HL-60/S4 treated with retinoic acid at 250 ng/mL for 4 days and 3 days (cell line): ENCODE data around the gene HOXD8.

ENCODE experiments used
- in situ Hi-C: fragments of 300-500 bp; cut with MboI; formaldehyde crosslinking; loops from 2 replicates; pipeline ENCODE4 v1.7.0; 2022; ENCODE audit warnings: low sequenced_read_pairs

The HOXD8 gene

GRCh38 chr2:176128982-176129796, at the start of gene HOXD8:
TSS of gene HOXD8 (plus strand) at chr2:176129705. CDS start at chr2:176130367, 662 bp downstream.
- in situ Hi-C loops, result loop anchor here (25.0 kb wide), 3 partner anchors 333 to 1008 kb away; no protein-coding TSS in a partner anchor

- in situ Hi-C loops, result loop anchor here (25.0 kb wide), 2 partner anchors 393 to 718 kb away; no protein-coding TSS in a partner anchor
These were observed 49.5 kb upstream of the HOXD8 start for GRCh38 chr2:176079831-176080539.

- in situ Hi-C loops, result loop anchor here (25.0 kb wide), 2 partner anchors 393 to 718 kb away; no protein-coding TSS in a partner anchor
These were observed 48.7 kb upstream of the HOXD8 start for GRCh38 chr2:176080540-176081375.

DNA sequence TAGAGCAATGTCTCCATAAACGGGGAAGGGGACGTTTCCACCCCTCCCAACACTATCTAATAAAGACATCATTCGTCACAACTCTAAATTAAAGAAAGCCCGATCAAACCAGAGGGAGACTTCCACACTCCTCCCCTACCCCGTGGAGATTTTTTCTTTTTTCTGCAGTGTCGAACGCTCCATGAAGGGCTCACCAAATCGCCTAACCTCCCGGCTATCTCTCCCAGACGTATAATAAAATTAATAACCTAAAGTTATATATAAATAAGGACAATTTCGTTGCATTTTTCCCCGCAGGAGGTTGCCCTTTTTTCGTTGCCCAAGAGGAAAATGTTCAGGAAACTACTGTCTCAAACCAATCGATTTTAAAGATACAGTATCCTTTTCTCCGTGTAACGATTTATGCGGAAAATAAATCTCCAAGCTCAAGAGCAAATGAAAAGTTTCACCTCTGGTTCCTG, 48.1 kb upstream of the HOXD8 start:
- in situ Hi-C loops, result loop anchor here (25.0 kb wide), 2 partner anchors 394 to 719 kb away; no protein-coding TSS in a partner anchor

- in situ Hi-C loops, result loop anchor here (25.0 kb wide), 2 partner anchors 395 to 720 kb away; no protein-coding TSS in a partner anchor
These were observed 47.5 kb upstream of the HOXD8 start for GRCh38 chr2:176081837-176082524.

- in situ Hi-C loops, result loop anchor here (25.0 kb wide), 2 partner anchors 395 to 720 kb away; no protein-coding TSS in a partner anchor
These were observed 47.0 kb upstream of the HOXD8 start for GRCh38 chr2:176082525-176082823.

DNA sequence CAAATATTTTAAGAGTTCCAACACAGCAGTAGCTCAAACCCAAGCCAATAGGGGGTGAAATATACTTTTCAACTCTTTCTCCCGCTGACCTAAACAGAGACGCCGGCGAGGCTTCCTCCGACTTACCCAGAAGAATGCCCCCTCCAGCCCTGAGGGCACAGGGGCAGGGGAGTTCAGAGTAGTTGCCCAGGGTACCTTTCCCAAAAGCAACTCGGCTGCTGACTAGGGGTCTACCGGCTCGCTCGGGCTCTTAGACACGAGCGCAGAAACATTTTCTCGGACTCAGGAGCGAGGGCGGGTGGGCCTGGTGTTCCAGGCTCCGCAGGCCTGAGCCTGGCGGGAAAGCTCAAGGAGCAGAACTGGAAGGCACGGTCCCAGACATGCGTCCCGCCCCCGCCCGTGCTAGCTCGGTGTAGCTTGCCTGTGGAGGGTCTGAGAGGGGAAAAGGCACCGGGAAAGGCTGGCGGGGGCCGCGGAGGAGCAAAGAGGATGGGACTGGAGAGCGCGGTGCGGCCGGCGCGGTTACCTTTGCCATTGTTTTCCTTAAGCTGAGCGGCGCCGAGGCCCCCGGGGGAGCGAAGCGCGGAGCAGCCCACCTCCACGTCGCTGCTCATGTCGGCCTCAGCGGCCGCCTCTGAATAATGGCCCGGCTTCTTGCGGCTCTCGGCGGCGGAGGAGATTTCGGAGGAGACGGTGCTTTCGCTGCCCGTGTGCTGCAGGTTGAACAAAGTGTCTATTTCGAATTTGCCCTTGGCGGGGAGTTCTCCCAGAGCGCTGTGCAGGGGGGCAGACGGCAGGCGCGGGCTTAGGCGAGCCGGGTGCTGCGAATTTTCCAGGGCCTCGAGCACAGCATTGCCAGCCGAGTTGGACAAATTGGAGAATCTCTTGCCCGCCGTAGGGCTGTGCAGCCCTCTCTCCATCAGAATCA, 46.4 kb upstream of the HOXD8 start:
- in situ Hi-C loops, result loop anchor here (25.0 kb wide), 2 partner anchors 396 to 721 kb away; no protein-coding TSS in a partner anchor

- in situ Hi-C loops, result loop anchor here (25.0 kb wide), 2 partner anchors 397 to 722 kb away; no protein-coding TSS in a partner anchor
These were observed 45.7 kb upstream of the HOXD8 start, which contains the start of gene EVX2 for GRCh38 chr2:176083796-176084261. TSS of gene EVX2 (minus strand) at chr2:176083962. CDS start at chr2:176083776, 186 bp downstream.

GRCh38 chr2:176084611-176085119, 44.8 kb upstream of the HOXD8 start:
- in situ Hi-C loops, result loop anchor here (25.0 kb wide), 2 partner anchors 397 to 722 kb away; no protein-coding TSS in a partner anchor

DNA sequence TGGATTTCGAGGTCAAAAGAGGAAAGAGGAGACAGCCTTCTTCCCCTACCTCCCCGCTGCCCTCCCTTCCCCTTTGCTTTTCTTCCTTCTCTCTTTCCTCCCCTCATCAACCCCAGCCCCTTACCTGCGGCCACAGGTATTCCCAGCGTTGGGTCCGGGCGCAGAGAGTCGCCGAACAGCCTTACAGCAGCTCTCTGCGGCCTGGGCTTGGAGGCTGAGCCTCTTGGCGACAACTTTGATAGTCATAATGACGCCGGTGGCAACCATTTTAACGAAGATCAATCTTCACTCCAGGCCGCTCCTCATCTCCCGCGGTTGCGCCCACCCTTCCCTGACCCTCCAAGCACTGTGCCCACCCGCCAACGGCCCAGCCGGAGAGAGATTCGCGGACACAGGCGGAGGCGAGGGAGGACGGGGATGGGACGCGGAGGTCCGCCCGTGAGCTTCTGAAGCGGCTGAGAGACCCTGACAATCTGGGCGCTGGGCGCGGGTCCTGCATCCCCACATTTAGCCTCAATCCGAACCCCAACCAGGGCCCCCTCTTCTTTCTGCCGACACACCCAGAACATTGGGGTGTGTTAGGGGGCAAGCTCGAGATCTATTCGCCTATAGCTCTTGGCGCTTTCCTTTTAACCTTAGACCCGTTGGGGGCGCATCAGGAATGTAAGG, 44.3 kb upstream of the HOXD8 start:
- in situ Hi-C loops, result loop anchor here (25.0 kb wide), 2 partner anchors 398 to 723 kb away; no protein-coding TSS in a partner anchor

GRCh38 chr2:176085861-176086771, 43.4 kb upstream of the HOXD8 start:
- in situ Hi-C loops, result loop anchor here (25.0 kb wide), 2 partner anchors 399 to 724 kb away; no protein-coding TSS in a partner anchor

- in situ Hi-C loops, result loop anchor here (25.0 kb wide), 2 partner anchors 400 to 725 kb away; no protein-coding TSS in a partner anchor
These were observed 42.0 kb upstream of the HOXD8 start for GRCh38 chr2:176087330-176088047.

- in situ Hi-C loops, result loop anchor here (25.0 kb wide), 2 partner anchors 401 to 726 kb away; no protein-coding TSS in a partner anchor
These were observed 41.2 kb upstream of the HOXD8 start for GRCh38 chr2:176088048-176088936.

DNA sequence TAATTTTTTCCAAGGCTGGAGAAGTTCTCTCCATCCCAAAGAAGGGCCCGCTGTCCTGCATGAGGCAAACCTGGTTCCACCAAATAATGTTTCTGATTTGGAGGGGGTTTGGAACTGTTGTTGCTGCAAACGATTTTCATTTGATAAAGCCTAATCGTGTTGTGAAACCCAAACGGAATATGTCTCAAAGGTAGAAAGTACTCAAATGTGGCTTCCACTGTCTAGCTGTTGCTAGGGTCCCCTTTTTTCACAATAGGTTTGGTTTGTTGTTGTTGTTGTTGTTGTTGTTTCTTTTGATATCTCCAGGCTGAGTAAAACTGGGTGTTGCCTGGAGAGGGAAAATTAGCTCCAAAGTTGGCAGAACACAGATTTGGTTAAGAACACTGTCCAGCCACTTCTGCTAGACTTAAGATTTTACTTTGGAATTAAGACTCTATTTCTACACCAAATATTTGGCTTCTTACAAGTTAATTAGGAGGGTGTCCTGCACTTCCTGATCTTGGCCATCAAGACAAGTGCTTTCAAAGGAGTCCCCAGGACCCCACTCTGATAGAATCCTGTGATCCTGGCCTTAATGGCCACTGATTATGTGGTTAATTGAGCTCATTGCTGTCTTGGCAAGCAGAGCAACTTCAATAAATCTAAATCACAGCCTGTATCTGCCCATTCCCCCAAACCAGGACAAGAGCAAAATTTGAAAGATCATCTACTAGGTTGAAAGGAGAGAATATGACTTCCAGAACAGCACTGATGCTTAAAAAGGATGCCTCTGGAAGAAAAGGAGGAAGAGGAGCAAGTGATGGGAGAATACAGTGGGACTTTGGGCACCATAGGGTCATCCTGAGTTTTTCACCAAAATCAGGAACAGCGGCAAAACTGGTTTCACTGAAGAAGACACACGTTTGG, 40.3 kb upstream of the HOXD8 start:
- in situ Hi-C loops, result loop anchor here (25.0 kb wide), 2 partner anchors 402 to 727 kb away; no protein-coding TSS in a partner anchor
